ENCODE measurements around the gene KYAT1. TPM values are rescaled to one million over a fixed set of nuclear protein-coding genes. Genes with fewer than 3 reads are reported as not detected.

Gene KYAT1
- total and polyA plus RNA-seq, 2 of the 8 experiments (the other 6 are each of a cell fraction or from before 2014, with no cell fraction given), result 30.4 to 42.2 TPM

GRCh38 chr9:128821584-128822406, 60.0 kb downstream of the KYAT1 start:
- Histone ChIP-seq H3K4ac (replicated peaks; ENCODE audit: insufficient read length, low read depth, low read length) (no peak overlapping the region), H3K9me3 (ENCODE audit: insufficient read depth in 2 of 2, low read depth in 1 of 2, low read length in 1 of 2) (no peaks in the 10 kb centered on the region), H3K79me2 (ENCODE audit: control insufficient read depth in 1 of 2, insufficient read depth in 2 of 2, low read length in 2 of 2) (no peaks in the 10 kb centered on the region), H2BK15ac (ENCODE audit: low read length) (no peak overlapping the region), H3K4me1 (replicated peaks in 1 of 4; ENCODE audit: control insufficient read depth in 3 of 4, insufficient read depth in 4 of 4, low read length in 3 of 4) (peaks cover 0 to 11% (median 3%) of the 10 kb centered on the region in 4 experiments; a peak in 2 of 7 replicates), H4K91ac (replicated peaks; ENCODE audit: insufficient read length, low read length) (no peak overlapping the region), H3K14ac (ENCODE audit: insufficient read length) (no peak overlapping the region), H3K9ac (replicated peaks in 1 of 4; ENCODE audit: extremely low read depth in 1 of 4, low read depth in 3 of 4, low read length in 3 of 4) (no peak overlapping the region), H3K27ac (ENCODE audit: low read depth, low read length) (no peak overlapping the region), H3K27me3 (replicated peaks in 1 of 4; ENCODE audit: control insufficient read depth in 3 of 4, extremely low read depth in 1 of 4, insufficient read depth in 3 of 4, low read length in 3 of 4) (no peaks in the 10 kb centered on the region), H4K20me1 (replicated peaks in 1 of 2; ENCODE audit: control insufficient read depth in 1 of 2, insufficient read depth in 2 of 2, low read length in 2 of 2) (peaks cover 5 to 26% of the 10 kb centered on the region in 2 experiments), H4K8ac (ENCODE audit: extremely low read depth, insufficient read depth, low read length) (no peak overlapping the region), H3K56ac (replicated peaks; ENCODE audit: insufficient read length, low read depth, low read length) (no peak overlapping the region), H3K18ac (ENCODE audit: extremely low read depth, low read length) (no peak overlapping the region), H3K23me2 (ENCODE audit: low read depth, low read length) (peaks cover 7% of the 10 kb centered on the region; the same call in 1 of the 2 replicates), H3K4me3 (ENCODE audit: extremely low read depth in 1 of 4, insufficient read depth in 2 of 4, low read depth in 3 of 4, low read length in 4 of 4) (no peak overlapping the region), H3K4me2 (ENCODE audit: insufficient read depth in 1 of 2, low read depth in 2 of 2, low read length in 2 of 2) (no peak overlapping the region), H2BK5ac (ENCODE audit: low read depth, low read length) (peak overlapping the region; percentile 16; the same call in 1 of the 2 replicates), H3K79me1 (ENCODE audit: low read depth, low read length) (no peaks in the 10 kb centered on the region; the same call in 1 of the 2 replicates), H2BK20ac (ENCODE audit: low read length) (no peak overlapping the region), H2AFZ (ENCODE audit: low read length) (no peak overlapping the region), H3K36me3 (ENCODE audit: control insufficient read depth in 2 of 4, insufficient read depth in 4 of 4, low read length in 3 of 4) (peaks cover 24 to 52% (median 45%) of the 10 kb centered on the region in 4 experiments), H2AK5ac (ENCODE audit: low read depth, low read length) (no peak overlapping the region), H2BK120ac (replicated peaks; ENCODE audit: low read depth, low read length) (no peak overlapping the region), H4K5ac (ENCODE audit: insufficient read length, low read depth, low read length) (no peak overlapping the region), H2BK12ac (ENCODE audit: low read depth, low read length) (no peak overlapping the region), H3K23ac (ENCODE audit: insufficient read length) (no peak overlapping the region)
- WGBS, 2 experiments (ENCODE audit: extremely low coverage in 1 of 2, insufficient coverage in 1 of 2, insufficient read length in 1 of 2, insufficient replicate concordance in 2 of 2, low coverage in 1 of 2, low lambda C conversion rate in 2 of 2, missing lambda C conversion rate in 1 of 2), result 91% methylated on average over 14 of the region's 16 CpGs; no CpG with 5 or more reads in 1 of the 2 experiments
- TF ChIP-seq SP4 (IDR thresholded peaks at IDR 0.05; ENCODE audit: low read length), result no peak
- TF ChIP-seq POLR2AphosphoS5 (IDR thresholded peaks at IDR 0.05; ENCODE audit: low read depth, low read length), result 0 out of 2 replicates have a peak, but pooled peaks have one; percentile 17
- DNase-seq (ENCODE audit: low read depth in 1 of 2, low spot score in 2 of 2), result no peak
- FAIRE-seq, result no peak
- POLR2A ChIA-PET (ENCODE audit: partially characterized antibody), result interaction anchor here (0.6 to 5.1 kb wide), 4 partner anchors 10 to 102 kb away, joined by 3 to 37 read pairs (median 4); no protein-coding TSS in a partner anchor
- CTCF ChIA-PET (ENCODE audit: partially characterized antibody), result interaction anchor here (1.3 kb wide), 1 partner anchor 106 kb away, joined by 3 read pairs; no protein-coding TSS in a partner anchor

All from H1 (cell line).